Ecto neural progenitor cell (in vitro differentiated cells): ENCODE data around the gene NAT8L.
"Not testable (repeated sequence)": the region's sequence is repeated elsewhere in the genome, so short reads cannot be mapped to it uniquely, and the experiment has no call there.

Experiments
- DNase-seq: peaks from one replicate; pipeline ENCODE4 v3.0.0-alpha.2; 2018; ENCODE audit warnings: low spot score

The NAT8L gene, protein sequence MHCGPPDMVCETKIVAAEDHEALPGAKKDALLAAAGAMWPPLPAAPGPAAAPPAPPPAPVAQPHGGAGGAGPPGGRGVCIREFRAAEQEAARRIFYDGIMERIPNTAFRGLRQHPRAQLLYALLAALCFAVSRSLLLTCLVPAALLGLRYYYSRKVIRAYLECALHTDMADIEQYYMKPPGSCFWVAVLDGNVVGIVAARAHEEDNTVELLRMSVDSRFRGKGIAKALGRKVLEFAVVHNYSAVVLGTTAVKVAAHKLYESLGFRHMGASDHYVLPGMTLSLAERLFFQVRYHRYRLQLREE

DNA sequence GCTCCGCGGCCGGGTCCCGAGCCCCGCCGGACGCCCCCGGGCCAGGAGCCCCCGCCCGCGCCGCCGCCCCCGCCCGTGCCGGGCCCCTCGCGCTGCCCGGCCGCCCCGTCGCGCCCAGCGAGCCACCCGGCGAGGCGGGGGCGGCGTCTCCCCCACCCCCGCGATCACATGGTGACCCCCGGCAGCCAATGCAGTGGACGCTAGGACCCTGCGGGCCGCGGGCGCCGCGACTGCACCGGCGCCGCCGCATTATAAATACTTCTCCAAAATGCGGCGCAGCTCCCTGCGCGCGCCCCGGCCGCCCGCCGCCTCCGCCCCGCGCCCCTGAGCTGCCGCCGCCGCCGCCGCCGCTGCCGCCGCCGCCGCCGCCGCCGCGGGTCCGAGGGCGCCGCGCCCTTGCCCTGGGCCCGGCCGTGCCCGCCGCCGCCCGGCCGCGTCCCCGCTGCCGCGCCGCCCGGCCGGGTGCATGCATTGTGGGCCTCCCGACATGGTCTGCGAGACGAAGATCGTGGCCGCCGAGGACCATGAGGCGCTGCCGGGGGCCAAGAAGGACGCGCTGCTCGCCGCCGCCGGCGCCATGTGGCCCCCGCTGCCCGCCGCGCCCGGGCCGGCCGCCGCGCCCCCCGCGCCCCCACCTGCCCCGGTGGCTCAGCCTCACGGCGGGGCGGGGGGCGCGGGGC lies at the start of gene NAT8L:
TSS of gene NAT8L (plus strand) at position 282 of the 680 bp plus-strand sequence. CDS start at position 467, 185 bp downstream.
- peak; percentile 74 for DNase-seq

DNA sequence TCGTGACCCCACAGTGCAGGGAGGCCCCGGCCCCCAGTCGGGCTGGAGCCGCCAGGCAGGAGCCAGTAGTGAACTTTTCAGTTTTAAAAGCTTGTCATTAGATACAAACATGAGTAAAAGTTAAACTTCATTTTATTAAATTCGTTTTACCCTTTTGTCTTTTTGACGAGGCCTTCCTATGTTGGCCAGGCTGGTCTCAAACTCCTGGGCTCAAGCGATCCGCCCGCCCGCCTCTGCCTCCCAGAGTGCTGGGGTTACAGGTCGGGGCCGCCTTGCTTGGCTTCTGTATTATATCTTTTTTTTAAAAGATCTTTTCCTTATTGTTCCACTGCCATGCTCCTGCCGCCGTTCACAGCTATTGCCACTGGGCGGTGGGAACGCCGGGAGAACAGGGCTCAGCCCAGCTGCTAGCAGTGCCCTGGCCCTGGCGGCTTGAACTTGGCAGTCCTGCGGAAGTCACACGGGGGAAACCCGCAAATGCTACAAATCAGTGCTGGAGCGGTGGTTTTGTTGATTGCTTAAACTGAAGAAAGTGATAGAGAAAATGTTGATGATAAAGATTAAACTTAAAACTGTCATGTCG lies 49.4 kb upstream of the NAT8L start:
- DNase-seq = peak; percentile 63

DNA sequence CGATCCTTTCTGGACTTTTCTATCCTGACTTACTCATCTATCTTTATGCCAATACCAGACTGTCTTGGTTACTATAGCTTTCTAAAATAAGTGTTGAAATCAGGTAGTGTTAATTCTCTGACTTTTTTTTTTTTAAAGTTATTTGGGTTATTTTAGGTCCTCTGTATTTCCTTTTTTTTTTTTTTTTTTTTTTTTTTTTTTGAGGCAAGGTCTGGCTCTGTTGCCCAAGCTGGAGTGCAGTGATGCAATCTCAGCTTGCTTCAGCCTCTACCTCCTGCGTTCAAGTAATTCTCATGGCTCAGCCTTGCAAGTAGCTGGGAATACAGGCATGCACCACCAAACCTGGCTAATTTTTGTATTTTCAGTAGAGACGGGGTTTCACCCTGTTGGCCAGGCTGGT lies 47.5 kb upstream of the NAT8L start:
- no peak for DNase-seq

DNA sequence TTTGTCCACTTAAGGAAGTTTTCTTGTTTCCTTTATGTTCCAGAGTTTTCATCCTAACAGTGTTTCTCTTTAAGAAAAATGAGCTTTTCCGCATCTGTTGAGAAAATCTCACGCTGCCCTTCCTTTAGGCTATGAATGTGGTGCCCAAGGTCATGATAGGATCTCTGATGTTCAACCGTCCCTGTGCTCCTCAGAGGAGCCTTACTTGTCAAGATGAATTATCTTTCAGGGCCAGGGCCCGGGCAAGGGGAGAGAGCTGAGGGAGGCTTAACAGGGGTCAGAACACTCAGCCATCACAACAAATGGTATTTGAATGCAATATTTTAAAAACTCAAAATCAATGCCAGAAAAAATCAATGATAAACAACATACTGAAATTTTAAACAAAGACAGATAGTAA lies 44.1 kb upstream of the NAT8L start:
- no peak for DNase-seq

DNA sequence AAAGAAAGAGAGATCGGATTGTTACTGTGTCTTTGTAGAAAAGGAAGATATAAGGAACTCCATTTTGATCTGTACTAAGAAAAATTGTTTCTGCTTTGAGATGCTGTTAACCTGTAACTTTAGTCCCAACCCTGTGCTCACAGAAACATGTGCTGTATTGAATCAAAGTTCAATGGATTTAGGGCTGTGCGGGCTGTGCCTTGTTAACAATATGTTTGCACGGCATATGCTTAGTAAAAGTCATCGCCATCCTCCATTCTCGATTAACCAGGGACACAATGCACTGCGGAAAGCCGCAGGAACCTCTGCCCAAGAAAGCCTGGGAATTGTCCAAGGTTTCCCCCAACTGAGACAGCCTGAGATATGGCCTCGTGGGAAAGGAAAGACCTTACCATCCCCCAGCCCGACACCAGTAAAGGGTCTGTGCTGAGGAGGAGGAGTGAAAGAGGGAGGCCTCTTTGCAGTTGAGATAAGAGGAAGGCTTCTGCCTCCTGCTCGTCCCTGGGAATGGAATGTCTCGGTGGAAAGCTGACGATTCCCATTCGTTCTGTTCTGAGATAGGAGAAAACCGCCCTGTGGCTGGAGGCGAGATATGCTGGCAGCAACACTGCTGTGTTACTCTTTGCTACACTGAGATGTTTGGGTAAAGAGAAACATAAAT lies 37.6 kb upstream of the NAT8L start:
- peak; percentile 60 for DNase-seq

DNA sequence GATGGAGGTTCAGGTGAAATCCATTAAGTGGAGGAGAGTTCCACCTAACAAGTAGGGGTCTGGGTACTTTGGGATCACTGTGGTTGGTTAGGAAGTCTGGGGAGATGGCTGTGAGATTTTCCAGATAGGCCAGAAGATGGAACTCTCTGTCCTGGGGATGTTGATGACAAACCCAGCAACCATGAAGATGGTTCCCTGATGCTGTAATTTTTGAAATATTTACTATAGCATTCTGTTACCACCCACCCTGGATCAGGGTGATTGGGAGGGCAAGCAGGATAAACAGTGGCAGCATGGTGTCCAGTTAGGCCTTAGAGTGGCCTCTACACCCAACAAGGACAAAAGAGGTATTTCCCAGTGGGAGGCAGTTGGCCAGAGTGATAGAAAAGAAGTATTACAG lies 34.4 kb upstream of the NAT8L start:
- no peak for DNase-seq

DNA sequence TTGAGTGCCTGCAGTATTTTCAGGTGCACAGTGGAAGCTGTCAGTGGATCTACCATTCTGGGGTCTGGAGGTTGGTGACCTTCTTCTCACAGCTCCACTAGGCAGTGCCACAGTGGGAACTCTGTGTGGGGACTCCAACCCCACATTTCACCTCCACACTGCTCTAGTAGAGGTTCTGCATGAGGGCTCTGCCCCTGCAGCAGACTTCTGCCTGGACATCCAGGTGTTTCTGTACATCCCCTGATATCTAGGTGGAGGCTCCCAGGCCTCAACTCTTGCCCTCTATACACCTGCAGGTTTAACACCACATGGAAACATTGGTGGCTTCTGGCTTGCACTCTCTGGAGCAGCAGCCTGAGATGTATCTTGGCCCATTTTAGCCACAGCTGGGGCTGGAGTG lies 33.3 kb upstream of the NAT8L start:
- DNase-seq = no peak

DNA sequence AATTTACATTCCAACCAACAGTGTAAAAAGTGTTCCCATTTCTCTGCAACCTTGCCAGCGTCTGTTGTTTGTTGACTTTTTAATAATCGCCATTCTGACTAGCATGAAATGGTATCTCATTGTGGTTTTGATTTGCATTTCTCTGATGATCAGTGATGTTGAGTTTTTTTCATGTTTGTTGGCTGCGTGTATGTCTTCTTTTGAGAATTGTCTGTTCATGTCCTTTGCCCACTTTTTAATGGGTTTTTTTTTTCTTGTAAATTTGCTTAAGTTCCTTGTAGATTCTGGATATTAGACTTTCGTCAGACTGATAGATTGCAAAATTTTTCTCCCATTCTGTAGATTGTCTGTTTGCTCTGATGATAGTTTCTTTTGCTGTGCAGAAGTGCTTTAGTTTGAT lies 32.0 kb upstream of the NAT8L start:
- not testable (repeated sequence) for DNase-seq

DNA sequence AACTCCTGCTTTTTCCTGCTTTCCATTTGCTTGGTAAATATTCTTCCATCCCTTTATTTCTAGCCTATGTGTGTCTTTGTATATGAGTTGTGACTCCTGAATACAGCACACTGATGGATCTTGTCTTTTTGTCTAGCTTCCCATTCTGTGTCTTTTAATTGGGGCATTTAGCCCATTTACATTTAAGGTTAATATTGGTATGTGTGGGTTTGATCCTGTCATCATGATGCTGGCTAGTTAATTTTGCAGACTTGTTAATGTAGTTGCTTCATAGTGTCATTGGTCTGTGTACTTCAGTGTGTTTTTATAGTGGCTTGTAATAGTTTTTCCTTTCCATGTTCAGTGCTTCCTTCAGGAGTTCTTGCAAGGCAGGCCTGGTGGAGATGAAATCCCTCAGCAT lies 28.0 kb upstream of the NAT8L start:
- DNase-seq = not testable (repeated sequence)

DNA sequence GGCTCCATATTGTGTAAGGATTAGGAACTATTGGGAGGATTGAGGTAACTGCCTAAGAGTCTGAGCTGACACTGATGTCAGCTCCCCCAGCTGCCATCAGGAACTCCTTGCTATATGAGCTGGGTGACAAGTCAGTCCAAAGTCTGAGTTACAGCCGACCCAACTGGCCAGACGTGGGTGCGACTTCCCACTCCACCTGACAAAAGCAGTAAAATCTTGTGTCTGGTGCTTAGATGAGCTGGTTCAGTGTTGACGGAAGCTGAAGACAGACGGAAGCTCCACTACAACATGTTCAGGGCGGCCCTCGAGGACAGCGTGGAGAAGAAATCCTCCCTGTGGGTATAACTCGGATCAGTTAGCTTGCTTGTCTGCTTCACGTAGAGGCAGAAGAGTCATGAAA lies 22.8 kb upstream of the NAT8L start:
- DNase-seq = no peak

DNA sequence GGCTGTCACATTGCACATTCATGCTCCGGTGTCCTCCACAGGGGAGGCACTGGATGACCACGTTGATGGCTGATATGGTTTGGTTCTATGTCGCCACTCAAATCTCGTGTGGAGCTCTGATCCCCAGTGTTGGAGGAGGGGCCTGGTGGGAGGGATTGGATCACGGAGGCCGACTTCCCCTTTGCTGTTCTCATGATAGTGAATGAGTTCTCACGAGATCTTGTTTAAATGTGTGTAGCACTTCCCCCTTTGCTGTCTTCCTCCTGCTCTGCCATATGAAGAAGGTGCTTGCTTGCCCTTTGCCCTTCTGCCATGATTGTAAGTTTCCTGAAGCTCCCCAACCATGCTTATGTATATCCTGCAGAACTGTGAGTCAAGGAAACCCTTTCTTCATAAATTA lies 22.3 kb upstream of the NAT8L start:
- no peak for DNase-seq

DNA sequence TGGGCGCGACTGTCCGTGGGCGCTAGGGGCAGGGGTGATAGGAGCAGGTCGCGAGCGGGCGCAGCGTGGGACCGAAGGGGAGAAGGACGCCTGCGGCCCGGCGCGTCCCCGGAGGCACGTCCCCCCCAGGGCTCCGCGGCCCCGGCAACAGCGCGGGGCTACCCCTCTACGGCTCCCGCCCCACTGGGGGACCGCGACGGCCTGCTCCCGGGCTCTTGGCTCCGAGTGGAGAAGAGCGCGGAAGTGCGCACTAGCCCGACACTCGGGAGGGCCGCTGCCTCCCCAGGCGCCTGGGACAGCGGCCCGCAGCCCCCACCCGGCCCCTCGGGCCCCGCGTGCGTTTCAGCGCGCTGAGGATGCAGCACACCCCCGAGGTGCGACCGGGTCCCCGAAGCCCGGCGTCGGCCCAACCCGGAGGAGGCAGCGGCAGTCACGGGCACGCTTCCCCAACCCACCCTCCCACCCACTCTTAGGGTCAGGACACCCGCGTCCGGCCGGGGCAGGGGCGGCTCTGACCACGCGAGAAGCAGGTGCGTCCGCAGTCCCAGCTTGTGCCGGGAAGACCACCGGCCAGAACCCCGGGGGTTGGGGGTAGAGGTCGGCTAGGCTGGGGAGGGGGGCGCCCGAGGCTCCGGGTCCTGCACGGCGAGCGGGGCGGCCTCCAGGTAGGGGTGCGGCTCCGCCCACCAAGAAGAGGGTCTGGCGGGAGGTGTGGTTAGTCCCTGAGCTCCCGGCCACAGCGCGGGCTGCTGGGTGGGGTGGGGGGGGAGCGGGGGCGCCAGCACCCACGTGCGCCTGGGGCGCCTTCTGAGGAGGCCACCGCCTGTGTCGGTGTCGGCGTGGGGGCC lies 18.5 kb upstream of the NAT8L start:
- DNase-seq = peak; percentile 54

DNA sequence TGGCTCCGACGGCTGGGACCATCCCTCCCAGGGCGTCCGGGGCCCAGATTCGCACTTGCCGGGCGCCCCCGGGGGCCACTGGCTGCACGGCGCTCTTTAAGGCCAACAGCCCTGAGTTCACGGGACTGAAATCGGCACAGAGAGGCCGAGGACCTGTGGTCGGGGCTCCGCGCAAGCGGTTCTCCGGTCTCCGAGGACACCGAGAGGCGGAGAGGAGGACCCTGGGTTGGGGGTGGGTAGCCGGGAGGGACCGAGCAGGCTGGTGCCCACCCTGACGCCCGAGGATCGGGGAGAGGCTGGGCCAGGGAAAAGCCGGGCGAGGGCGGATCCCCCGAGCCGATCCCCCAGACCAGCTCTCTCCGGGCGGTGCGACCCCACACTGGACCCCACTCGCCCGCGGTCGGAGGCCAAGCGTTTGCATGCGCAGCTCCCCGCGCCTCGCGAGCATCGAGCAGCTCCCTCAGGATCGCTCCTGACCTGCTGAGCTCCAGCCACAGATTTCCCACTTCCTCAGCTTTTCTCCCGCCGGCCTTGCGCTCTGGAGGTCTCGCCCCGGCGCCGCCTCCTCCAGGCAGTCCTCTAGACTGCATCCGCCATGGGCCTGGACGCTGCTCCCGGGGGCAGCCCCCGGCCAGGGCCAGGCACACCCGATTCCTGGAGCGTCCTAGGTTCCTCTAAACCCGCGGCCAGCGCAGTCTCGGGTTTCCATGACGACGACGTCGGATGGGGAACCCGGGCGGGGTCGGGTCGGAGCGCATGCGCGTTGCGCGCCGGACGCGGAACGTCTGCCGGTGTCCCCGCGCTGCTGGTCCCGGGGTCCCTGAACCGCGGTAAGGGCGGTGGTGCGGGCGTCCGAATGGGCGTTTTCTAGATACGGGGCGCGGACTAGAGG lies 17.6 kb upstream of the NAT8L start:
- DNase-seq = peak; percentile 95

DNA sequence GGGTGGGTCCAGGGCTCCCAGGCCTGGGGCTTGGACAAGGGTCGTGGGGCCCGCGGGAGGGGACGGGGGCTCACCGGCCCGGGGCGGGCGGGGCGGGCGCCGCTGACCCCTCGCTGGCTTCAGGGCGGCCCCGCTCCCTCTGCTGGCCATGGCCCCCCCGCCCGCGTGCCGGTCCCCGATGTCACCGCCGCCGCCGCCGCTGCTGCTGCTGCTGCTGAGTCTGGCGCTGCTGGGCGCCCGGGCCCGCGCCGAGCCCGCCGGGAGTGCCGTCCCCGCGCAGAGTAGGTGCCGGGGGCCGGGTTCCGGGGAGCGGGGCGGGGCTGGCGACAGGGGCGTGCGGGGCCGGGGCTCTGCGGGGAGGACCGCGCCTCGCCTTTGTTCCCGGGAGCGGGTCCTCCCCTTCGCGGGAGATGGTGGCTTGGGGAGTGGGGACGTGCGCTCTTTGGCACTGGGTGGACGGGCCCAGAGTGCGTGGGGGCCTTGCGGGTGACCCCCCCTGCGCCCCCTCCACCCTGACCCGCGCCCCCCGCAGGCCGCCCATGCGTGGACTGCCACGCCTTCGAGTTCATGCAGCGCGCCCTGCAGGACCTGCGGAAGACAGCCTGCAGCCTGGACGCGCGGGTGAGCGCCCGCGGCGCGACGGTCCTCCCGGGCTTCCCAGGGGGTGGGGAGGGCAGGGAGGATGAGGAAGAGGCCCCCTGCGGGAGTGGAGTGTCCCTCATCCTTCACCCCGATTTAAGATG lies 16.8 kb upstream of the NAT8L start:
- peak; percentile 66 for DNase-seq

DNA sequence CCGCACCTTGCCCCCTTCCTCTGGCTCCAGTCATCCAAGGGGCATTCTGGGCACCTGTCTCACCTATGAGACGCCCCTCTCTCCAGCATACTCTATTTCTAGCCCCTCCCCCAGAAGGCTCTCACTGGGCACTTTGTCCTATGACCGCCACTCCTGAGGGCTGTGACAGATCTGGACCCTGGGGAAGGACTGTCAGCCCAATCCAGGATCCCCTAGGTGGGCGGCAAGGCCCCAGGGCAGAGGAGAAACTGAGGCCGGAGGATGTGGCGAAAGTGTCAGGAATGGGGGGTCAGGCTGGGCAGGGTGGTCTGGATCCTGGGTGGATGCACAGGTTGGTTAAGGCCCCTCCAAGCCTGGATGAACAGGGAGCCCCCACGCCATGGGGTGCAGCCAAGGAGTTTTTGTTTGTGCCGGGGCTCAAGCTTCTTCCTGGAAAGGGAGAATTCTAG lies 16.2 kb upstream of the NAT8L start:
- DNase-seq = no peak

DNA sequence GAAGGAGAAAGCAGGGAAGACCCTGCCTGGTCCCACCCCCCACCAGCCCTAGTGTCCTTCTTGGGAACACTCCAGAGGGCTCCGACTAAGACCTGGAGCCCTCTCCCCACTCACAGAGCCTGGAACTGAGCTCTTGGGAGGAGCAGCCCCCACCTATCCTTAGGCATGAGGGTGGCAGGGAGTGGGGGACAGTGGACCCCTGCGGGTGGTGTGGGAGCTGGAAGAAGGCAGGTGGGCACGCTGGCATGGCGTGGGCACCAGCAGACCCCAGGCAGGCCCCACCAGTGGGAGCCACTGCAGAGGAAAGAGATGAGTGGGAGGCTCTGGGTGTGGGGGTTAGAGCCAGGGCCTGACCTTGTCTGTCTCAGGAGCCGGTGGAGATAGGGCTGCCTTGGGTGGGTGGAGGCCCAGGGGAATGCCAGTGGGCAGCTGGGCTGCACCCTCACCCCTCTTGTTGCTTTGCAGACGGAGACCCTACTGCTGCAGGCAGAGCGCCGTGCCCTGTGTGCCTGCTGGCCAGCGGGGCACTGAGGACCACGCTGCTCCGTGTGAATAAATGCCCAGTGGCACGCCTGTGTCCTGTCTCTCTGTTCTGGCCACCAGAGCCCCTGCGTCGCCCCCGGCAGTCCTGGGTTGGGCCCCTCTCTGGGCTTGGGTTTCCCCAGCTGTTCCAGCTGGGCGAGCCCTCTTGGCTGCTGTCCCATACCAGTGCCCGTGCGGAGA lies 15.6 kb upstream of the NAT8L start:
- DNase-seq = no peak

DNA sequence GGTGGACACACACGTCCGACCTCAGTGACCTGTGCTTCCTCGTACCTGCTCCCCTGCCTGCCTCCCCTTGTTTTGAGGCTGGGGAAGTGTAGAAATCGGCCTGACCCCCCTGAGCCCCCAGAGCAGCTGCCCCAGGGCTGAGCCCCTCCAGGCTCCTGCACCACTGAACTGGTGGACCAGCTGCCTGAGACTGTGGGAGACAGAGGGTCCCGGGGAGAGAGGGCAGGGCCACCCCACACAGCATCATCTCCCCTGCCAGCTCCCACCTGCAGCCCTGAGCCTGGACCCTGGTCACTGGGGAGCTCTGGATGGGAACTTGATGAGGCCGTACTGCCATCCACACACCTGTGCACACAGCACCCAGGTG lies 15.0 kb upstream of the NAT8L start:
- DNase-seq = no peak

DNA sequence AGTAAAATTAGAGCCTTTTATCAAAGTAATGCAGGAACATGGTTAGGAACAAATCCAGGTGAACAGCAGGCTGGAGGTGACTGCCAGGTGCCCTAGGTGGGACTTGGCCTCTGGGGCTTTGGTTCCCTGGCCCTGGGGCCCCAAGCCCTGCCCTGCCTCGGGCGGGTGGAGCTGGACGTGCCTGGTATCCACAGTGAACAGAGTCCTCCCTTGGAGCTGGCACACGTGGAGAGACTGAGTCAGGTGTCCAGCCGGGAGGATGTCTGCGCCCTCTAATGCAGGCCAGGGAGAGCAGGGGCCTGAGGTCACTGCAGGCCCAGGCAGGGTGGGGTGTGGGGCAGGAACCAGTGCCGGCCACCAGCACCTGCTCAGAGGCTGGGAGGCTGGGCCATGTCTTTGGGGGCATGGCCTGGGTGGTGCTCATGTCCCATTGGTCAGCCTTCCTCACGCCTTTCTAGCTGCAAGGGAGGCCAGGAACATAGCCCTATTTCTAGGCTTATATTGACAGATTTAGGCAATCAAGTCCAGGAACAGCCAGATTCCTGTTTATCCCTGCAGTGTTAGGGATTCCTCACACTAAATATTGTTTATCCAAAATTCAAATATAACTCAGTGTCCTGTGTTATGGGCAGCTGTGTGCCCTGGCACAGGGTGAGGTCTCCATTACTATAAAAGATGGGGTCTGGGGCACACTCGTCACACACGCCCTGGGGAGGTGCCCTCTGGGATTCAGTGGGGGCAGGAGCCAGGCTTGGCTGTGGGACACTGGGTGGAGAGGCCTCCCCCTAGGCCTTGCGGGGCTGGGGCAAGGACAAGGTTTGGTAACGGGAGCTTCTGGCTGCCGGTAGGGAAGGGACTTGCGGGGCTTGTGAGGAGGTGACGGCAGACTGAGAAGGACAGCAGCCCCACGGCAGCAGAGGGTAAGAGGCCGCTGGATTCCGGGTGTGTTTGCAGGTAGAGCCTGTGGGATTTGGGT lies 14.3 kb upstream of the NAT8L start:
- DNase-seq = no peak
